Nephron (organoid): ENCODE measurements around the gene AGBL3.

Source experiments
- H3K27ac Mint-ChIP-seq, 3 experiments: 2 replicates each; pipeline ENCODE4 v1.8.0; 2020; ENCODE audit warnings: mixed read lengths in 3 of 3, mild to moderate bottlenecking in 2 of 3, moderate library complexity in 1 of 3
- H3K27me3 Mint-ChIP-seq: 2 replicates; pipeline ENCODE4 v1.8.0; 2021; ENCODE audit warnings: low read depth, mild to moderate bottlenecking, moderate library complexity, mixed read lengths
- H3K36me3 Mint-ChIP-seq: 2 replicates; pipeline ENCODE4 v1.8.0; 2020; ENCODE audit warnings: low read depth, mixed read lengths
- H3K4me1 Mint-ChIP-seq: 2 replicates; pipeline ENCODE4 v1.8.0; 2020; ENCODE audit warnings: mixed read lengths
- H3K4me3 Mint-ChIP-seq, 3 experiments: 2 replicates each; pipeline ENCODE4 v1.8.0; 2020; ENCODE audit warnings: mild to moderate bottlenecking in 3 of 3, mixed read lengths in 3 of 3, moderate library complexity in 2 of 3
- H3K9me3 Mint-ChIP-seq: 2 replicates; pipeline ENCODE4 v1.8.0; 2020; ENCODE audit warnings: mixed read lengths
- CTCF ChIP-seq, 3 experiments: fragments of 200-600 bp; sonication (generic); IDR thresholded peaks; one replicate each; pipeline ENCODE4 v1.5.0; 2021; ENCODE audit warnings: antibody characterized with exemption in 3 of 3; ENCODE audit not compliant: unreplicated experiment in 3 of 3

The AGBL3 gene

GRCh38 chr7:134992626-134993179 is 6.4 kb downstream of the AGBL3 start:
- peaks cover 74% of the 10 kb centered on the region for H3K4me1 Mint-ChIP-seq
- H3K36me3 Mint-ChIP-seq, result peaks cover 49% of the 10 kb centered on the region
- H3K27me3 Mint-ChIP-seq, result no peaks in the 10 kb centered on the region
- no peaks in the 10 kb centered on the region for H3K9me3 Mint-ChIP-seq
- no peak for TF ChIP-seq CTCF (IDR thresholded peaks at IDR 0.05; ENCODE audit: unreplicated experiment in 3 of 3)
- H3K27ac Mint-ChIP-seq, result peak overlapping the region; percentile 48 to 86 (median 68)
- H3K4me3 Mint-ChIP-seq, result no peak overlapping the region

DNA sequence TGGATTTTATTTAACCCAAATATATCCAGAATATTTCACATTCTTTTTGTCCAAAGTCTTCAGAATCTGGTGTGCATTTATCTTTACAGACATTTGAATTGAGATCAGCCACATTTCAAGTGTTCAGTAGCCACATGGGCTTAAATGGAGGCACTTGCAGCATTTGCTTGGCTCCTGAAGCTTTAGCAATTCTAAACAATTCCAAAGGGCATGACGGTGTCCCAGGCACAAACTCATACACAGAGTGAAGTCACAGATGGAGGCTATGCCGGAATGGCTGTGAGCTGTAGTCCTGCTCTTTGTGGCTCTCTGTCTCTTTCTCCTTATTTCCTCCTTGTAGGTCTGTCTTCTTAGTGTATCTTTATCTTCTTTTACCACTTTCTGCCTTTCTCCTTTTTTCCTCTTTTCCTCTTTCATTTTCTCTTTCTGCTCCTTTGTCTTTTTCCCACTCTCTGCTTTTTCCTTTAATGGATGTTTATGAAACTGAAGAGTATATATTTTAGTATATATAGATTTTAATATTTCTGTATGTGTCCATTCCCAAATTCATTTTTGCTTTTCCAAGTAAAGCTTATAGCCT is 7.7 kb downstream of the AGBL3 start:
- Mint-ChIP-seq H3K4me1 (peaks cover 68% of the 10 kb centered on the region), H3K36me3 (peaks cover 57% of the 10 kb centered on the region), H3K4me3 (no peak overlapping the region), H3K27ac (peak overlapping the region; percentile 37 to 63 (median 60)), H3K9me3 (no peaks in the 10 kb centered on the region), H3K27me3 (no peaks in the 10 kb centered on the region)
- TF ChIP-seq CTCF (IDR thresholded peaks at IDR 0.05; ENCODE audit: unreplicated experiment in 3 of 3), result no peak

DNA sequence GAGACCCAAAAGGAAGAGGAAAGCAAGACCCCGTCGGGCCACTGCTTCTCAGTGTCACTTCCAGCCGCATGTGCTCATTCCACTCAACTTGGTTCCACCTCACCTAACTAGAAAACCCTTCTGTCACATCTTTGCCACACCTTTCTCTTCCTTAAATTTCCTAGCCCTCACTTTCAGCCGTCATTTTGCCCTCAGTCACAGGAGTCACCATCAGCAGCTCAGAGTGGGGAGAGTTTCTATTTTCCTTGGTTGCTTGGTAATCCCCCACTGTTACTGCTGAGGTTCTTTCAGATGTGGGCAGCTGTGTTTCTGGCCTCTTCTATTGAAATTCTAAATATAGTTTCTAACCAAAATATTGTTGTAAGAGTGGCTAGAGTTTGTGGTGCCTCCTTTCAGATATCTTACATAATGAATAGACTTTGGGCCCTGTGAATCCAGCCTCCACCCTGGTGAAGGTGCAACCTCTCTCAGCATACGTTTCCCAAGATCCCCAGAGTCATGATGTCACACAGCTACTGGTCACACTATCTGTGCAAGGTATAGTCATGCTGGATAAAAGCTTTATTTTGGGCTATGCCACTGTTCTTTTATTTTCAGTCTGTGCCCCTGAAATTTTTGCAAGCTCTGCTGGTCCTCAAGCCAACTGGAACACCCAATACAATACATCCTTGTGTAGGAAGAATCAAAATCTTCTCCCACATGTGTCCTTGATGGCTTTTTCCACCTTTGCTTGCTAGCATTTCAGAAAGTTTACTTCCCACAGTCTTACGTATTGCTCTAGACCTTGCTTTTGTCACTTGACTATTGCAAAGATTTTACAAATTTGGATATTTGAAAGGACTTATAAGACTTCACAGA is 9.2 kb downstream of the AGBL3 start:
- H3K4me3 Mint-ChIP-seq, result peak overlapping the region in 2 of 3 experiments; percentile 16 to 35
- peak overlapping the region; percentile 60 to 90 (median 76) for H3K27ac Mint-ChIP-seq
- peaks cover 59% of the 10 kb centered on the region for H3K36me3 Mint-ChIP-seq
- no peaks in the 10 kb centered on the region for H3K27me3 Mint-ChIP-seq
- H3K9me3 Mint-ChIP-seq, result no peaks in the 10 kb centered on the region
- no peak for TF ChIP-seq CTCF (IDR thresholded peaks at IDR 0.05; ENCODE audit: unreplicated experiment in 3 of 3)
- H3K4me1 Mint-ChIP-seq, result peaks cover 60% of the 10 kb centered on the region

DNA sequence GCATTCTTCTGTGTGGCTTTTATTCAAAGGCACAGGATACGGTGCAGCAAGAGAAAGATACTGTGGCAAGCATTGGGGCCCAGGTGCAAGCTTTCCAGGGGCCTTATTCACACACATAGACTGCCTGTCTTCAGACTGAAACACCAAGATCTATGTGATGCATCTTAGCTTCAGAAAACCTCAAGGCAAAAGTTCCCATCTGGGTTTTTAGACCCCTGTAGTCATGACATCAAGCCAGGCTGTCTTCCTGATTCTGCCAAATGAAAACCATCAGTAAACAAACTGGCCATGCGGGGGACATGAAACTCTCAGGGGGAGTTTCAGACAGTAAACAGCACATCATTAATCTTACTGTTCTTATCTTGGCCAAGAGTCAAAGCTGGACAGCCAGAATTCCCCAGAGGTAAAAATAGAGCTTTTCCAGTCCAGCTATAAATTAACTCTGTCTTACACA is 9.8 kb downstream of the AGBL3 start:
- no peak for TF ChIP-seq CTCF (IDR thresholded peaks at IDR 0.05; ENCODE audit: unreplicated experiment in 3 of 3)
- Mint-ChIP-seq H3K9me3 (peaks cover 2% of the 10 kb centered on the region), H3K36me3 (peaks cover 58% of the 10 kb centered on the region), H3K27ac (peak overlapping the region; percentile 60 to 90 (median 70)), H3K4me3 (peak overlapping the region in 1 of 3 experiments; percentile 8), H3K27me3 (no peaks in the 10 kb centered on the region), H3K4me1 (peaks cover 53% of the 10 kb centered on the region)

GRCh38 chr7:134997214-134997885 is 11.0 kb downstream of the AGBL3 start:
- Mint-ChIP-seq H3K9me3 (peaks cover 9% of the 10 kb centered on the region), H3K4me1 (peaks cover 41% of the 10 kb centered on the region), H3K27me3 (no peaks in the 10 kb centered on the region), H3K36me3 (peaks cover 59% of the 10 kb centered on the region), H3K27ac (no peak overlapping the region), H3K4me3 (no peak overlapping the region)
- TF ChIP-seq CTCF (IDR thresholded peaks at IDR 0.05; ENCODE audit: unreplicated experiment in 3 of 3), result no peak
